ENCODE measurements around the gene EMC6.

GRCh38 chr17:3641717-3642486, 26.7 kb upstream of the EMC6 start:
- no peak for TF ChIP-seq NFRKB (IDR thresholded peaks at IDR 0.05)
- TF ChIP-seq, protein P1, sequence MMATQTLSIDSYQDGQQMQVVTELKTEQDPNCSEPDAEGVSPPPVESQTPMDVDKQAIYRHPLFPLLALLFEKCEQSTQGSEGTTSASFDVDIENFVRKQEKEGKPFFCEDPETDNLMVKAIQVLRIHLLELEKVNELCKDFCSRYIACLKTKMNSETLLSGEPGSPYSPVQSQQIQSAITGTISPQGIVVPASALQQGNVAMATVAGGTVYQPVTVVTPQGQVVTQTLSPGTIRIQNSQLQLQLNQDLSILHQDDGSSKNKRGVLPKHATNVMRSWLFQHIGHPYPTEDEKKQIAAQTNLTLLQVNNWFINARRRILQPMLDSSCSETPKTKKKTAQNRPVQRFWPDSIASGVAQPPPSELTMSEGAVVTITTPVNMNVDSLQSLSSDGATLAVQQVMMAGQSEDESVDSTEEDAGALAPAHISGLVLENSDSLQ (IDR thresholded peaks at IDR 0.05), result no peak
